ENCODE measurements around the gene SNAPC2.
"Not testable (repeated sequence)": the region's sequence is repeated elsewhere in the genome, so short reads cannot be mapped to it uniquely, and the experiment has no call there.

The SNAPC2 gene

DNA sequence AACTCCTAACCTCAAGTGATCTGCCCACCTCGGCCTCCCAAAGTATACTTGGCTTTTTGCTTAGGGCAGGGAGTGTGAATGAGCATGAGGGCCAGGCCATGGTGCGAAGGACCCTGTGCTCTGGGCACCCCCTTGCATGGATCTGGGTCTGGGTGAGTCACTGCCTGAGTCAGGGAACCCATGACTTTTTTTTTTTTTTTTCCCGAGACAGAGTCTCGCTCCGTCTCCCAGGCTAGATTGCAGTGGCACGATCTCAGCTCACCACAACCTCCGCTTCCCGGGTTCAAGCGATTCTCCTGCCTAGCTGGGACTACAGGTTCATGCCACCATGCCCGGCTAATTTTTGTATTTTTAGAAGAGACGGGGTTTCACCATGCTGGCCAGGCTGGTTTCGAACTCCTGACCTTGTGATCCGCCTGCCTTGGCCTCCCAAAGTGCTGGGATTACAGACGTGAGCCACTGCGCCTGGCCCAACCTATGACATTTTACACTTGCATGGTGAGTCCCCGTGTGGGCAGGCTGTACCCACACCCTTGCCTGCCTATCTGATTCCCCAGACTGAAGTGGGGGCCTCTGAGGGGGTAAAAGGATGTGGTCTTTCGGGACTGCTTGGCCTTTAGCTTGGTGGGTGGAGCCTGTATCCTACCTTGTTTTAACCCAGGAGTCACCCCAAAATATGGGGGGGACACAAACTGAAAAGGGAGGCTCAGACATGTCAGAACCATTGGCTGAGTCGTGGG, 26.6 kb upstream of the SNAPC2 start:
- not testable (repeated sequence) for H3K27ac ChIP-seq (ENCODE audit: low read depth, low read length); H3K27me3 ChIP-seq (ENCODE audit: control insufficient read depth in 1 of 2, insufficient read depth in 2 of 2, low read length in 2 of 2); H3K4me1 ChIP-seq (ENCODE audit: control insufficient read depth in 1 of 2, insufficient read depth in 2 of 2, low read length in 2 of 2); H3K4me3 ChIP-seq (ENCODE audit: low read depth in 1 of 2, low read length in 2 of 2); H3K9ac ChIP-seq (ENCODE audit: low read depth in 1 of 2, low read length in 2 of 2); H3K9me3 ChIP-seq (ENCODE audit: control insufficient read depth in 1 of 2, low read length in 2 of 2); H3K36me3 ChIP-seq (ENCODE audit: control insufficient read depth in 1 of 2, insufficient read depth in 2 of 2, low read length in 2 of 2)

DNA sequence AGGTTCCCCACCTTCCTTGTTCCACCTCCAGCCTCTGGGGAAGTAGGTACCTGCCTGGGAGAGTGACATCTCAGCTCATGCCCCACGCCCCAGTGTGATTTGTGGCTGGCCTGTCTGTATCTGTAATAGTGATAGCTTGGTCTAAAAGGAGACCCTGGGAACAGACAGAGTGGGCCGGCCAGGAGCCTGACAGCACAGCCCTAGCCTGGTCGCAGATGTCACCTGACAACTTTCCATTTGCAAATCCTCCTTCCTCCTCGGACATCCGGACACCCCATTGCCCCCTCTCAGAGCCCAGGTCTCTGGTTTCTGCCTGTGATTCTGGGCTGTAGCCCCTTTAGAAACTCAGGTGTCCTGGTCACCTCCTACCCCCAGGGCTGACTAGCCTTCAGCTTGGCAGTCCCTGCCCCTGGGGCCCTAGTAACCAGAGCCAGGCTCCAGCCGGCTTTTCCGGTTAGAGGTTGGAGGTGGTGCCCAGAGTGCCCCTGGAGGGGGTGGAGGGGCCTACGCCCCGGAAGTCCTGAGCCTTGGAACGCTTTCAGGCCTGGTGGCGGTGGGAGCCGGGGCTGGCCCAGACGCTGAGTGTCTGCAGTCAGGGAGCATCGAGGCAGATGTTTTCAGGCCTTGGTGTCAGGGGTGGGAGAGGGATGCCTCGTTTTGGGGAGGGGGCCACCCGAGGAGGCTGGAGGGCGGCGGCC, 25.4 kb upstream of the SNAPC2 start:
- H3K27ac ChIP-seq (ENCODE audit: low read depth, low read length), result no peak overlapping the region
- H3K4me1 ChIP-seq (ENCODE audit: control insufficient read depth in 1 of 2, insufficient read depth in 2 of 2, low read length in 2 of 2), result no peaks in the 10 kb centered on the region
- no peaks in the 10 kb centered on the region for H3K9me3 ChIP-seq (ENCODE audit: control insufficient read depth in 1 of 2, low read length in 2 of 2)
- no peaks in the 10 kb centered on the region for H3K36me3 ChIP-seq (ENCODE audit: control insufficient read depth in 1 of 2, insufficient read depth in 2 of 2, low read length in 2 of 2)
- peak overlapping the region in 1 of 2 donors; percentile 11 for H3K9ac ChIP-seq (ENCODE audit: low read depth in 1 of 2, low read length in 2 of 2)
- H3K27me3 ChIP-seq (ENCODE audit: control insufficient read depth in 1 of 2, insufficient read depth in 2 of 2, low read length in 2 of 2), result no peaks in the 10 kb centered on the region
- H3K4me3 ChIP-seq (ENCODE audit: low read depth in 1 of 2, low read length in 2 of 2), result no peak overlapping the region

GRCh38 chr19:7895565-7895964, 24.6 kb upstream of the SNAPC2 start:
- no peak overlapping the region for H3K9ac ChIP-seq (ENCODE audit: low read depth in 1 of 2, low read length in 2 of 2)
- no peak overlapping the region for H3K4me3 ChIP-seq (ENCODE audit: low read depth in 1 of 2, low read length in 2 of 2)
- H3K36me3 ChIP-seq (ENCODE audit: control insufficient read depth in 1 of 2, insufficient read depth in 2 of 2, low read length in 2 of 2), result no peaks in the 10 kb centered on the region
- no peak overlapping the region for H3K27ac ChIP-seq (ENCODE audit: low read depth, low read length)
- H3K9me3 ChIP-seq (ENCODE audit: control insufficient read depth in 1 of 2, low read length in 2 of 2), result no peaks in the 10 kb centered on the region
- H3K4me1 ChIP-seq (ENCODE audit: control insufficient read depth in 1 of 2, insufficient read depth in 2 of 2, low read length in 2 of 2), result no peaks in the 10 kb centered on the region
- no peaks in the 10 kb centered on the region for H3K27me3 ChIP-seq (ENCODE audit: control insufficient read depth in 1 of 2, insufficient read depth in 2 of 2, low read length in 2 of 2)

DNA sequence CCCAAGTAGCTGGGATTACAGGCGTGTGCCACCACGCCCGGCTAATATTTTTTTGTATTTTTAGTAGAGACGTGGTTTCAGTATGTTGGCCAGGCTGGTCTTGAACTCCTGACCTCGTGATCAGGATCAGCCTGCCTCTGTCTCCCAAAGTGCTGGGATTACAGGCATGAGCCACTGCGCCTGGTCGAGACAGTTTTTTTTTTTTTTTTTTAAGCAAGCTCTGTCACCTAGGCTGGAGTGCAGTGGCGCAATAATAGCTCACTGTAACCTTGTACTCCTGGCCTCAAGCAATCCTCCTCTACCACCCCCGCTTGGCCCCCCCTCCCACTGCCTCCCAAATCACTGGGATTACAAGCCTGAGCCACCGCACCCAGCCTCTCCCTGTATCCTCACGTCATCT, 22.8 kb upstream of the SNAPC2 start:
- no peaks in the 10 kb centered on the region for H3K27me3 ChIP-seq (ENCODE audit: control insufficient read depth in 1 of 2, insufficient read depth in 2 of 2, low read length in 2 of 2)
- H3K4me1 ChIP-seq (ENCODE audit: control insufficient read depth in 1 of 2, insufficient read depth in 2 of 2, low read length in 2 of 2), result no peaks in the 10 kb centered on the region
- no peak overlapping the region for H3K27ac ChIP-seq (ENCODE audit: low read depth, low read length)
- no peaks in the 10 kb centered on the region for H3K36me3 ChIP-seq (ENCODE audit: control insufficient read depth in 1 of 2, insufficient read depth in 2 of 2, low read length in 2 of 2)
- no peak overlapping the region for H3K4me3 ChIP-seq (ENCODE audit: low read depth in 1 of 2, low read length in 2 of 2)
- no peak overlapping the region for H3K9ac ChIP-seq (ENCODE audit: low read depth in 1 of 2, low read length in 2 of 2)
- no peaks in the 10 kb centered on the region for H3K9me3 ChIP-seq (ENCODE audit: control insufficient read depth in 1 of 2, low read length in 2 of 2)

- Histone ChIP-seq H3K9me3 (ENCODE audit: control insufficient read depth in 1 of 2, low read length in 2 of 2) (no peaks in the 10 kb centered on the region), H3K27me3 (ENCODE audit: control insufficient read depth in 1 of 2, insufficient read depth in 2 of 2, low read length in 2 of 2) (no peaks in the 10 kb centered on the region), H3K4me1 (ENCODE audit: control insufficient read depth in 1 of 2, insufficient read depth in 2 of 2, low read length in 2 of 2) (peaks cover 6 to 10% of the 10 kb centered on the region in 2 donors), H3K9ac (ENCODE audit: low read depth in 1 of 2, low read length in 2 of 2) (no peak overlapping the region), H3K4me3 (ENCODE audit: low read depth in 1 of 2, low read length in 2 of 2) (no peak overlapping the region), H3K36me3 (ENCODE audit: control insufficient read depth in 1 of 2, insufficient read depth in 2 of 2, low read length in 2 of 2) (no peaks in the 10 kb centered on the region), H3K27ac (ENCODE audit: low read depth, low read length) (no peak overlapping the region)
Observed at GRCh38 chr19:7898967-7899366, 21.2 kb upstream of the SNAPC2 start.

DNA sequence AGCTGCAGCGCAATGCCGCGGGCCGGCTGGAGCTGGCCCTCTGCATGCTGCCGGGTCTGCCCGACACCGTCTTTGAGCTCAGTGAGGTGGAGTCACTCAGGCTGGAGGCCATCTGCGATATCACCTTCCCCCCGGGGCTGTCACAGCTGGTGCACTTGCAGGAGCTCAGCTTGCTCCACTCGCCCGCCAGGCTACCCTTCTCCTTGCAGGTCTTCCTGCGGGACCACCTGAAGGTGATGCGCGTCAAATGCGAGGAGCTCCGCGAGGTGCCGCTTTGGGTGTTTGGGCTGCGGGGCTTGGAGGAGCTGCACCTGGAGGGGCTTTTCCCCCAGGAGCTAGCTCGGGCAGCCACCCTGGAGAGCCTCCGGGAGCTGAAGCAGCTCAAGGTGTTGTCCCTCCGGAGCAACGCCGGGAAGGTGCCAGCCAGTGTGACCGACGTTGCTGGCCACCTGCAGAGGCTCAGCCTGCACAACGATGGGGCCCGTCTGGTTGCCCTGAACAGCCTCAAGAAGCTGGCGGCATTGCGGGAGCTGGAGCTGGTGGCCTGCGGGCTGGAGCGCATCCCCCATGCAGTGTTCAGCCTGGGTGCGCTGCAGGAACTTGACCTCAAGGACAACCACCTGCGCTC, 20.3 kb upstream of the SNAPC2 start:
- H3K27ac ChIP-seq (ENCODE audit: low read depth, low read length), result no peak overlapping the region
- peaks cover 9 to 17% of the 10 kb centered on the region in 2 donors for H3K4me1 ChIP-seq (ENCODE audit: control insufficient read depth in 1 of 2, insufficient read depth in 2 of 2, low read length in 2 of 2)
- no peak overlapping the region for H3K4me3 ChIP-seq (ENCODE audit: low read depth in 1 of 2, low read length in 2 of 2)
- H3K9me3 ChIP-seq (ENCODE audit: control insufficient read depth in 1 of 2, low read length in 2 of 2), result no peaks in the 10 kb centered on the region
- no peaks in the 10 kb centered on the region for H3K27me3 ChIP-seq (ENCODE audit: control insufficient read depth in 1 of 2, insufficient read depth in 2 of 2, low read length in 2 of 2)
- H3K36me3 ChIP-seq (ENCODE audit: control insufficient read depth in 1 of 2, insufficient read depth in 2 of 2, low read length in 2 of 2), result no peaks in the 10 kb centered on the region
- H3K9ac ChIP-seq (ENCODE audit: low read depth in 1 of 2, low read length in 2 of 2), result no peak overlapping the region

GRCh38 chr19:7900401-7900870, 19.7 kb upstream of the SNAPC2 start:
- H3K27me3 ChIP-seq (ENCODE audit: control insufficient read depth in 1 of 2, insufficient read depth in 2 of 2, low read length in 2 of 2), result no peaks in the 10 kb centered on the region
- peaks cover 14 to 22% of the 10 kb centered on the region in 2 donors for H3K4me1 ChIP-seq (ENCODE audit: control insufficient read depth in 1 of 2, insufficient read depth in 2 of 2, low read length in 2 of 2)
- no peaks in the 10 kb centered on the region for H3K9me3 ChIP-seq (ENCODE audit: control insufficient read depth in 1 of 2, low read length in 2 of 2)
- H3K36me3 ChIP-seq (ENCODE audit: control insufficient read depth in 1 of 2, insufficient read depth in 2 of 2, low read length in 2 of 2), result no peaks in the 10 kb centered on the region
- H3K27ac ChIP-seq (ENCODE audit: low read depth, low read length), result no peak overlapping the region
- H3K9ac ChIP-seq (ENCODE audit: low read depth in 1 of 2, low read length in 2 of 2), result no peak overlapping the region
- no peak overlapping the region for H3K4me3 ChIP-seq (ENCODE audit: low read depth in 1 of 2, low read length in 2 of 2)

- no peaks in the 10 kb centered on the region for H3K27me3 ChIP-seq (ENCODE audit: control insufficient read depth in 1 of 2, insufficient read depth in 2 of 2, low read length in 2 of 2)
- H3K9me3 ChIP-seq (ENCODE audit: control insufficient read depth in 1 of 2, low read length in 2 of 2), result no peaks in the 10 kb centered on the region
- H3K4me3 ChIP-seq (ENCODE audit: low read depth in 1 of 2, low read length in 2 of 2), result no peak overlapping the region
- H3K9ac ChIP-seq (ENCODE audit: low read depth in 1 of 2, low read length in 2 of 2), result no peak overlapping the region
- peaks cover 14 to 22% of the 10 kb centered on the region in 2 donors for H3K4me1 ChIP-seq (ENCODE audit: control insufficient read depth in 1 of 2, insufficient read depth in 2 of 2, low read length in 2 of 2)
- no peak overlapping the region for H3K27ac ChIP-seq (ENCODE audit: low read depth, low read length)
- H3K36me3 ChIP-seq (ENCODE audit: control insufficient read depth in 1 of 2, insufficient read depth in 2 of 2, low read length in 2 of 2), result no peaks in the 10 kb centered on the region
Observed at GRCh38 chr19:7900931-7901330, 19.2 kb upstream of the SNAPC2 start.

GRCh38 chr19:7901337-7901736, 18.8 kb upstream of the SNAPC2 start:
- Histone ChIP-seq H3K4me1 (ENCODE audit: control insufficient read depth in 1 of 2, insufficient read depth in 2 of 2, low read length in 2 of 2) (peaks cover 14 to 22% of the 10 kb centered on the region in 2 donors), H3K36me3 (ENCODE audit: control insufficient read depth in 1 of 2, insufficient read depth in 2 of 2, low read length in 2 of 2) (no peaks in the 10 kb centered on the region), H3K9me3 (ENCODE audit: control insufficient read depth in 1 of 2, low read length in 2 of 2) (no peaks in the 10 kb centered on the region), H3K27ac (ENCODE audit: low read depth, low read length) (no peak overlapping the region), H3K4me3 (ENCODE audit: low read depth in 1 of 2, low read length in 2 of 2) (no peak overlapping the region), H3K9ac (ENCODE audit: low read depth in 1 of 2, low read length in 2 of 2) (no peak overlapping the region), H3K27me3 (ENCODE audit: control insufficient read depth in 1 of 2, insufficient read depth in 2 of 2, low read length in 2 of 2) (no peaks in the 10 kb centered on the region)

- Histone ChIP-seq H3K9me3 (ENCODE audit: control insufficient read depth in 1 of 2, low read length in 2 of 2) (no peaks in the 10 kb centered on the region), H3K4me1 (ENCODE audit: control insufficient read depth in 1 of 2, insufficient read depth in 2 of 2, low read length in 2 of 2) (peaks cover 14 to 22% of the 10 kb centered on the region in 2 donors), H3K36me3 (ENCODE audit: control insufficient read depth in 1 of 2, insufficient read depth in 2 of 2, low read length in 2 of 2) (peaks cover 0 to 5% of the 10 kb centered on the region in 2 donors), H3K9ac (ENCODE audit: low read depth in 1 of 2, low read length in 2 of 2) (peak overlapping the region; percentile 74 to 97), H3K27me3 (ENCODE audit: control insufficient read depth in 1 of 2, insufficient read depth in 2 of 2, low read length in 2 of 2) (no peaks in the 10 kb centered on the region), H3K27ac (ENCODE audit: low read depth, low read length) (peak overlapping the region; percentile 71), H3K4me3 (ENCODE audit: low read depth in 1 of 2, low read length in 2 of 2) (peak overlapping the region; percentile 83 to 93)
Observed at GRCh38 chr19:7902796-7903243, 17.3 kb upstream of the SNAPC2 start.

Data from duodenal mucosa (tissue), 2 donors.